SU-DHL-6 (cell line): ENCODE data around the gene SAG.

Experiments used
- CTCF ChIP-seq: fragments of 200-600 bp; sonication (generic); IDR thresholded peaks from one replicate; pipeline ENCODE4 v1.5.1; 2017; ENCODE audit warnings: antibody characterized with exemption, mild to moderate bottlenecking, low read length, moderate library complexity; ENCODE audit not compliant: insufficient read depth, poor library complexity, severe bottlenecking
- EZH2phosphoT487 ChIP-seq: fragments of 200-600 bp; sonication (generic), shearing (Covaris generic); conservative IDR thresholded peaks from 2 replicates; pipeline ENCODE4 v1.6.1; 2018; ENCODE audit warnings: mild to moderate bottlenecking, antibody characterized with exemption, low read length, moderate library complexity, mixed read lengths

DNA sequence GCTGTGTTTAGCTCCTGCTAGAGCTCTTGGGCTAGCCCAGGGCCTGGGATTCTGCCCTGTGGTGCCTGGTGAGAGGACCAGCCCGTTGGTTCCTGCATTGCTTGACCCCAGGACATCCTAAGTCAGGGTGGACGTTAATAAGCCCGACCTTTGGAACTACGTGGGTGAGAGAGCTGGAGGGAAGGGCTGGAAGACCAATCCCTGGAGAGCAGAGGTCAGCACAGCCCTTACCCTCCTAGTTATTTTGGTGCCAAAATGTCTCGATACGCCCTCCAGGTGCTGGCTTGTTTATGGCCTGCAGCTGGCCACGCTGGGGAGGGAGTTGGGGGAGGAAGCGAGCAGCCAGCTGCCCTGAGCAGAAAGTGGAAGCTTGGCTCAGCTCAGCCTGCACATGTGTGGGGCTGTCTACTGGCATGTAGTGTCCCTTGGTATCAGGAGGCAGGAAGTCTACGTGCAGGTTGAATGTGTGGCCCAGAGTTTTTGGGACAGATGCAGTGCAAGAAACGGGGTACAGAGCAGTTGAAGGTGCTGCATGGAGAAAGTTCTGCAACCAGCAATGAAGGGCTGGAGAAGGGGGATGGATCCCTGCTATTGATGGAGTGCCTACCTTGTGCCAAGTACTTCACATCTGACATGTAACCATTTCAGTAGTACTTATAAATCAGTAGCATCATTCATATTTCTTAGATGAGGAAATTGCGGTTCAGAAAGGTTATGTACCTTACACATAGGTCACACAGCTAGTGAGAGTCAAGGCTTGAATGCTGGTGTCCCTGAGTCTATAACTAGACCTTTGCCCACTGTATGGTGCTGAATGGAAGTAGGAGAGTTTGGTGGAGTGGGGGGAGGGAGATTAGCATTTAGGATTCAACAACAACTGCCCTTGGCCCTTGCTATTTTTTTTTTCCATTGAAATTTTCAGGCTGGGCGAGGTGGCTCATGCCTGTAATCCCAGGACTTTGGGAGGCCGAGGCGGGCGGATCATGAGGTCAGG lies 41.7 kb downstream of the SAG start:
- TF ChIP-seq CTCF = no peak
- TF ChIP-seq EZH2phosphoT487 = no peak
